WTC11 (cell line): ENCODE data around the gene SECTM1. TPM values are rescaled to one million over a fixed set of nuclear protein-coding genes. Genes with fewer than 3 reads are reported as not detected.

Experiments
- ATAC-seq: fragments of 200-7000 bp; cut with Tn5 transposase; 2 replicates; pipeline ENCODE4 v1.10.0; 2021; ENCODE audit warnings: mild to moderate bottlenecking, moderate library complexity
- CTCF ChIA-PET: fragments of 300-600 bp; sonication (Branson Sonifier 250); formaldehyde crosslinking; loops from one replicate; lab custom pipeline; 2021; ENCODE audit warnings: antibody characterized with exemption; lab: Charles Lee
- POLR2A ChIA-PET: fragments of 350-600 bp; sonication (Branson Sonifier 250); formaldehyde crosslinking; loops from one replicate; lab custom pipeline; 2021; ENCODE audit warnings: antibody characterized with exemption; lab: Charles Lee
- DNase-seq: peaks from one replicate; pipeline ENCODE4 v3.0.0; 2021; ENCODE audit warnings: low spot score
- H3K27ac Mint-ChIP-seq: 2 replicates; pipeline ENCODE4 v1.8.0; 2021; ENCODE audit warnings: mixed read lengths
- H3K27me3 Mint-ChIP-seq: 2 replicates; pipeline ENCODE4 v1.8.0; 2021; ENCODE audit warnings: low read depth, mild to moderate bottlenecking, moderate library complexity, mixed read lengths
- H3K36me3 Mint-ChIP-seq: 2 replicates; pipeline ENCODE4 v1.8.0; 2021; ENCODE audit warnings: mixed read lengths
- H3K4me1 Mint-ChIP-seq: 2 replicates; pipeline ENCODE4 v1.8.0; 2022; ENCODE audit warnings: mixed read lengths
- H3K4me3 Mint-ChIP-seq: 2 replicates; pipeline ENCODE4 v1.8.0; 2021; ENCODE audit warnings: mild to moderate bottlenecking, moderate library complexity, mixed read lengths
- H3K9me3 Mint-ChIP-seq: 2 replicates; pipeline ENCODE4 v1.8.0; 2021; ENCODE audit warnings: mixed read lengths
- FOXJ3 ChIP-seq: sonication (generic); formaldehyde crosslinking; IDR thresholded peaks from 2 replicates; pipeline ENCODE4 v1.9.0; 2021; ENCODE audit warnings: missing genetic modification reagents, mild to moderate bottlenecking, borderline replicate concordance
- FOXP1 ChIP-seq: sonication (generic); formaldehyde crosslinking; IDR thresholded peaks from 2 replicates; pipeline ENCODE4 v1.8.0; 2022; ENCODE audit warnings: missing genetic modification reagents, mild to moderate bottlenecking, moderate library complexity, borderline replicate concordance
- IRF2 ChIP-seq: sonication (generic); formaldehyde crosslinking; IDR thresholded peaks from 2 replicates; pipeline ENCODE4 v1.8.0; 2022; ENCODE audit warnings: low read depth, missing genetic modification reagents, borderline replicate concordance
- NR2C2 ChIP-seq: sonication (generic); formaldehyde crosslinking; IDR thresholded peaks from 2 replicates; pipeline ENCODE4 v1.8.0; 2022; ENCODE audit warnings: mild to moderate bottlenecking, missing genetic modification reagents
- NR3C1 ChIP-seq: sonication (generic); formaldehyde crosslinking; conservative IDR thresholded peaks from 2 replicates; pipeline ENCODE4 v1.8.1; 2023; ENCODE audit warnings: low read depth, mild to moderate bottlenecking, missing genetic modification reagents
- total RNA-seq: library from RNA; stranded (reverse); gene quantifications from 3 replicates; pipeline ENCODE4 v1.2.3, GENCODE V29; 2021
- TF ChIP-seq, protein P1 (sequence below): sonication (generic); formaldehyde crosslinking; IDR thresholded peaks from 2 replicates; pipeline ENCODE4 v1.8.1; 2023; ENCODE audit warnings: mild to moderate bottlenecking, missing genetic modification reagents
- TF ChIP-seq, protein P2 (sequence below): fragments of 250-450 bp; sonication (Bioruptor Pico); IDR thresholded peaks from 2 replicates; pipeline ENCODE4 v1.9.0; 2021; ENCODE audit warnings: mild to moderate bottlenecking
- TF ChIP-seq, protein P3 (sequence below): sonication (generic); formaldehyde crosslinking; IDR thresholded peaks from 2 replicates; pipeline ENCODE4 v1.8.1; 2023; ENCODE audit warnings: mild to moderate bottlenecking, missing genetic modification reagents, moderate library complexity
- TF ChIP-seq, protein P4 (sequence below): fragments of 250-450 bp; sonication (Bioruptor Pico); IDR thresholded peaks from 2 replicates; pipeline ENCODE4 v2.1.2; 2022; ENCODE audit warnings: mild to moderate bottlenecking, moderate library complexity
- TF ChIP-seq, protein P5 (sequence below): sonication (generic); formaldehyde crosslinking; IDR thresholded peaks from 2 replicates; pipeline ENCODE4 v1.8.1; 2023; ENCODE audit warnings: mild to moderate bottlenecking, moderate library complexity, missing genetic modification reagents
- TF ChIP-seq, protein P6 (sequence below): sonication (generic); formaldehyde crosslinking; IDR thresholded peaks from 2 replicates; pipeline ENCODE4 v1.8.1; 2022; ENCODE audit warnings: mild to moderate bottlenecking, missing genetic modification reagents, moderate library complexity, borderline replicate concordance
- TF ChIP-seq, protein P7 (sequence below): fragments of 250-450 bp; sonication (Bioruptor Pico); IDR thresholded peaks from 2 replicates; pipeline ENCODE4 v1.9.0; 2021; ENCODE audit warnings: mild to moderate bottlenecking
- TF ChIP-seq, protein P8 (sequence below): sonication (generic); formaldehyde crosslinking; IDR thresholded peaks from 2 replicates; pipeline ENCODE4 v1.8.0; 2022; ENCODE audit warnings: mild to moderate bottlenecking, missing genetic modification reagents

The SECTM1 gene
- total RNA-seq, 1 experiment from 2014 or later: 0.22 TPM

DNA sequence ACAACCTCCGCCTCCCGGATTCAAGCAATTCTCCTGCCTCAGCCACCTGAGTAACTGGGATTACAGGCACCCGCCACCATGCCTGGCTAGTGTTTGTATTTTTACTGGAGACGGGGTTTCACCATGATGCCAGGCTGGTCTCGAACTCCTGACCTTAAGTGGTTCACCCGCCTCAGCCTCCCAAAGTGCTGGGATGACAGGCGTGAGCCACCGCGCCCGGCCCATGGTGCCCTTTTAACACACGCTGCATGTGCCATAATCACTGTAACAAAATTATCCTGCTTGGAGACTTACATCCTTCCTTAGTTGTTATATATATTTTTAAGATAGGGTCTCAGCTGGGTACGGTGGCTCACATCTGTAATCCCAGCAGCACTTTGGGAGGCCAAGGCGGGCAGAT is 21.6 kb downstream of the SECTM1 start:
- Mint-ChIP-seq H3K4me1 (peaks cover 5% of the 10 kb centered on the region), H3K27ac (no peak overlapping the region), H3K9me3 (no peaks in the 10 kb centered on the region), H3K4me3 (no peak overlapping the region), H3K36me3 (no peaks in the 10 kb centered on the region), H3K27me3 (0 out of 2 replicates have a peak, but pooled peaks cover 5% of the 10 kb centered on the region)
- DNase-seq (no peak), ATAC-seq (no peak)
- ChIA-PET CTCF (no interaction called here), POLR2A (no interaction called here)
- TF ChIP-seq, protein P1, sequence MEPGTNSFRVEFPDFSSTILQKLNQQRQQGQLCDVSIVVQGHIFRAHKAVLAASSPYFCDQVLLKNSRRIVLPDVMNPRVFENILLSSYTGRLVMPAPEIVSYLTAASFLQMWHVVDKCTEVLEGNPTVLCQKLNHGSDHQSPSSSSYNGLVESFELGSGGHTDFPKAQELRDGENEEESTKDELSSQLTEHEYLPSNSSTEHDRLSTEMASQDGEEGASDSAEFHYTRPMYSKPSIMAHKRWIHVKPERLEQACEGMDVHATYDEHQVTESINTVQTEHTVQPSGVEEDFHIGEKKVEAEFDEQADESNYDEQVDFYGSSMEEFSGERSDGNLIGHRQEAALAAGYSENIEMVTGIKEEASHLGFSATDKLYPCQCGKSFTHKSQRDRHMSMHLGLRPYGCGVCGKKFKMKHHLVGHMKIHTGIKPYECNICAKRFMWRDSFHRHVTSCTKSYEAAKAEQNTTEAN (CRISPR knock-in tag): no peak
- TF ChIP-seq, protein P2, sequence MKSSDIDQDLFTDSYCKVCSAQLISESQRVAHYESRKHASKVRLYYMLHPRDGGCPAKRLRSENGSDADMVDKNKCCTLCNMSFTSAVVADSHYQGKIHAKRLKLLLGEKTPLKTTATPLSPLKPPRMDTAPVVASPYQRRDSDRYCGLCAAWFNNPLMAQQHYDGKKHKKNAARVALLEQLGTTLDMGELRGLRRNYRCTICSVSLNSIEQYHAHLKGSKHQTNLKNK: no peak
- no peak for TF ChIP-seq FOXJ3 (CRISPR knock-in tag)
- TF ChIP-seq, protein P3, sequence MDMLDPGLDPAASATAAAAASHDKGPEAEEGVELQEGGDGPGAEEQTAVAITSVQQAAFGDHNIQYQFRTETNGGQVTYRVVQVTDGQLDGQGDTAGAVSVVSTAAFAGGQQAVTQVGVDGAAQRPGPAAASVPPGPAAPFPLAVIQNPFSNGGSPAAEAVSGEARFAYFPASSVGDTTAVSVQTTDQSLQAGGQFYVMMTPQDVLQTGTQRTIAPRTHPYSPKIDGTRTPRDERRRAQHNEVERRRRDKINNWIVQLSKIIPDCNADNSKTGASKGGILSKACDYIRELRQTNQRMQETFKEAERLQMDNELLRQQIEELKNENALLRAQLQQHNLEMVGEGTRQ (CRISPR knock-in tag): no peak
- TF ChIP-seq, protein P4, sequence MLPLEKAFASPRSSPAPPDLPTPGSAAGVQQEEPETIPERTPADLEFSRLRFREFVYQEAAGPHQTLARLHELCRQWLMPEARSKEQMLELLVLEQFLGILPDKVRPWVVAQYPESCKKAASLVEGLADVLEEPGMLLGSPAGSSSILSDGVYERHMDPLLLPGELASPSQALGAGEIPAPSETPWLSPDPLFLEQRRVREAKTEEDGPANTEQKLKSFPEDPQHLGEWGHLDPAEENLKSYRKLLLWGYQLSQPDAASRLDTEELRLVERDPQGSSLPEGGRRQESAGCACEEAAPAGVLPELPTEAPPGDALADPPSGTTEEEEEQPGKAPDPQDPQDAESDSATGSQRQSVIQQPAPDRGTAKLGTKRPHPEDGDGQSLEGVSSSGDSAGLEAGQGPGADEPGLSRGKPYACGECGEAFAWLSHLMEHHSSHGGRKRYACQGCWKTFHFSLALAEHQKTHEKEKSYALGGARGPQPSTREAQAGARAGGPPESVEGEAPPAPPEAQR: no peak
- TF ChIP-seq, protein P5, sequence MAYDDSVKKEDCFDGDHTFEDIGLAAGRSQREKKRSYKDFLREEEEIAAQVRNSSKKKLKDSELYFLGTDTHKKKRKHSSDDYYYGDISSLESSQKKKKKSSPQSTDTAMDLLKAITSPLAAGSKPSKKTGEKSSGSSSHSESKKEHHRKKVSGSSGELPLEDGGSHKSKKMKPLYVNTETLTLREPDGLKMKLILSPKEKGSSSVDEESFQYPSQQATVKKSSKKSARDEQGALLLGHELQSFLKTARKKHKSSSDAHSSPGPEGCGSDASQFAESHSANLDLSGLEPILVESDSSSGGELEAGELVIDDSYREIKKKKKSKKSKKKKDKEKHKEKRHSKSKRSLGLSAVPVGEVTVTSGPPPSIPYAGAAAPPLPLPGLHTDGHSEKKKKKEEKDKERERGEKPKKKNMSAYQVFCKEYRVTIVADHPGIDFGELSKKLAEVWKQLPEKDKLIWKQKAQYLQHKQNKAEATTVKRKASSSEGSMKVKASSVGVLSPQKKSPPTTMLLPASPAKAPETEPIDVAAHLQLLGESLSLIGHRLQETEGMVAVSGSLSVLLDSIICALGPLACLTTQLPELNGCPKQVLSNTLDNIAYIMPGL: no peak
- TF ChIP-seq, protein P6, sequence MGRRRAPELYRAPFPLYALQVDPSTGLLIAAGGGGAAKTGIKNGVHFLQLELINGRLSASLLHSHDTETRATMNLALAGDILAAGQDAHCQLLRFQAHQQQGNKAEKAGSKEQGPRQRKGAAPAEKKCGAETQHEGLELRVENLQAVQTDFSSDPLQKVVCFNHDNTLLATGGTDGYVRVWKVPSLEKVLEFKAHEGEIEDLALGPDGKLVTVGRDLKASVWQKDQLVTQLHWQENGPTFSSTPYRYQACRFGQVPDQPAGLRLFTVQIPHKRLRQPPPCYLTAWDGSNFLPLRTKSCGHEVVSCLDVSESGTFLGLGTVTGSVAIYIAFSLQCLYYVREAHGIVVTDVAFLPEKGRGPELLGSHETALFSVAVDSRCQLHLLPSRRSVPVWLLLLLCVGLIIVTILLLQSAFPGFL (CRISPR knock-in tag): no peak
- no peak for TF ChIP-seq IRF2 (CRISPR knock-in tag)
- TF ChIP-seq, protein P7, sequence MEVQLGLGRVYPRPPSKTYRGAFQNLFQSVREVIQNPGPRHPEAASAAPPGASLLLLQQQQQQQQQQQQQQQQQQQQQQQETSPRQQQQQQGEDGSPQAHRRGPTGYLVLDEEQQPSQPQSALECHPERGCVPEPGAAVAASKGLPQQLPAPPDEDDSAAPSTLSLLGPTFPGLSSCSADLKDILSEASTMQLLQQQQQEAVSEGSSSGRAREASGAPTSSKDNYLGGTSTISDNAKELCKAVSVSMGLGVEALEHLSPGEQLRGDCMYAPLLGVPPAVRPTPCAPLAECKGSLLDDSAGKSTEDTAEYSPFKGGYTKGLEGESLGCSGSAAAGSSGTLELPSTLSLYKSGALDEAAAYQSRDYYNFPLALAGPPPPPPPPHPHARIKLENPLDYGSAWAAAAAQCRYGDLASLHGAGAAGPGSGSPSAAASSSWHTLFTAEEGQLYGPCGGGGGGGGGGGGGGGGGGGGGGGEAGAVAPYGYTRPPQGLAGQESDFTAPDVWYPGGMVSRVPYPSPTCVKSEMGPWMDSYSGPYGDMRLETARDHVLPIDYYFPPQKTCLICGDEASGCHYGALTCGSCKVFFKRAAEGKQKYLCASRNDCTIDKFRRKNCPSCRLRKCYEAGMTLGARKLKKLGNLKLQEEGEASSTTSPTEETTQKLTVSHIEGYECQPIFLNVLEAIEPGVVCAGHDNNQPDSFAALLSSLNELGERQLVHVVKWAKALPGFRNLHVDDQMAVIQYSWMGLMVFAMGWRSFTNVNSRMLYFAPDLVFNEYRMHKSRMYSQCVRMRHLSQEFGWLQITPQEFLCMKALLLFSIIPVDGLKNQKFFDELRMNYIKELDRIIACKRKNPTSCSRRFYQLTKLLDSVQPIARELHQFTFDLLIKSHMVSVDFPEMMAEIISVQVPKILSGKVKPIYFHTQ (CRISPR knock-in tag): no peak
- no peak for TF ChIP-seq NR3C1 (CRISPR knock-in tag)
- TF ChIP-seq, protein P8, sequence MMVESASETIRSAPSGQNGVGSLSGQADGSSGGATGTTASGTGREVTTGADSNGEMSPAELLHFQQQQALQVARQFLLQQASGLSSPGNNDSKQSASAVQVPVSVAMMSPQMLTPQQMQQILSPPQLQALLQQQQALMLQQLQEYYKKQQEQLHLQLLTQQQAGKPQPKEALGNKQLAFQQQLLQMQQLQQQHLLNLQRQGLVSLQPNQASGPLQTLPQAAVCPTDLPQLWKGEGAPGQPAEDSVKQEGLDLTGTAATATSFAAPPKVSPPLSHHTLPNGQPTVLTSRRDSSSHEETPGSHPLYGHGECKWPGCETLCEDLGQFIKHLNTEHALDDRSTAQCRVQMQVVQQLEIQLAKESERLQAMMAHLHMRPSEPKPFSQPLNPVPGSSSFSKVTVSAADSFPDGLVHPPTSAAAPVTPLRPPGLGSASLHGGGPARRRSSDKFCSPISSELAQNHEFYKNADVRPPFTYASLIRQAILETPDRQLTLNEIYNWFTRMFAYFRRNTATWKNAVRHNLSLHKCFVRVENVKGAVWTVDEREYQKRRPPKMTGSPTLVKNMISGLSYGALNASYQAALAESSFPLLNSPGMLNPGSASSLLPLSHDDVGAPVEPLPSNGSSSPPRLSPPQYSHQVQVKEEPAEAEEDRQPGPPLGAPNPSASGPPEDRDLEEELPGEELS (CRISPR knock-in tag): no peak
- TF ChIP-seq FOXP1: no peak
- no peak for TF ChIP-seq NR2C2 (CRISPR knock-in tag)
